Smooth muscle cell (in vitro differentiated cells): Measurements from ENCODE around the gene BRK1. TPM values are rescaled to one million over a fixed set of nuclear protein-coding genes. Genes with fewer than 3 reads are reported as not detected.
A peak's percentile ranks its signal among the peaks of the same experiment; 100 is the strongest.
"Not testable (repeated sequence)": the region's sequence is repeated elsewhere in the genome, so short reads cannot be mapped to it uniquely, and the experiment has no call there.

Experiments
- DNase-seq: peaks from one replicate; lab custom pipeline; 2025; ENCODE audit not compliant: unreplicated experiment; lab: John Stamatoyannopoulos, UW
- H2AFZ ChIP-seq: fragments of 200-600 bp; sonication (generic); 2 replicates; pipeline ENCODE4 v1.6.0; 2016; ENCODE audit warnings: antibody characterized with exemption, low read depth, mild to moderate bottlenecking
- H3F3A ChIP-seq: fragments of 200-600 bp; sonication (generic); 2 replicates; pipeline ENCODE4 v1.6.0; 2017; ENCODE audit warnings: antibody characterized with exemption, low read depth
- H3K27ac ChIP-seq: fragments of 200-600 bp; sonication (generic); 2 replicates; pipeline ENCODE4 v1.5.1; 2016; ENCODE audit warnings: low read depth, mild to moderate bottlenecking
- H3K27me3 ChIP-seq: fragments of 200-600 bp; sonication (generic); 2 replicates; pipeline ENCODE4 v1.6.1; 2016; ENCODE audit warnings: low read depth, mild to moderate bottlenecking
- H3K36me3 ChIP-seq: fragments of 200-600 bp; sonication (generic); 2 replicates; pipeline ENCODE4 v1.5.1; 2016; ENCODE audit warnings: low read depth
- H3K4me1 ChIP-seq: fragments of 200-600 bp; sonication (generic); 2 replicates; pipeline ENCODE4 v1.5.1; 2016; ENCODE audit warnings: low read depth
- H3K4me2 ChIP-seq: fragments of 200-600 bp; sonication (generic); 2 replicates; pipeline ENCODE4 v1.6.0; 2016; ENCODE audit warnings: mild to moderate bottlenecking
- H3K4me3 ChIP-seq: fragments of 200-600 bp; sonication (generic); 2 replicates; pipeline ENCODE4 v1.5.1; 2016; ENCODE audit warnings: mild to moderate bottlenecking
- H3K79me2 ChIP-seq: fragments of 200-600 bp; sonication (generic); 2 replicates; pipeline ENCODE4 v1.6.0; 2016; ENCODE audit warnings: low read depth, mild to moderate bottlenecking
- H3K9ac ChIP-seq: fragments of 200-600 bp; sonication (generic); 2 replicates; pipeline ENCODE4 v1.6.0; 2016; ENCODE audit warnings: low read depth
- H3K9me3 ChIP-seq: fragments of 200-600 bp; sonication (generic); replicated peaks from 2 replicates; pipeline ENCODE4 v1.5.1; 2016; ENCODE audit warnings: low read depth
- H4K20me1 ChIP-seq: fragments of 200-600 bp; sonication (generic); 2 replicates; pipeline ENCODE4 v1.6.0; 2016; ENCODE audit warnings: low read depth
- CTCF ChIP-seq: fragments of 200-600 bp; sonication (generic); IDR thresholded peaks from 2 replicates; pipeline ENCODE4 v1.5.1; 2017; ENCODE audit warnings: borderline replicate concordance, mild to moderate bottlenecking, antibody characterized with exemption; ENCODE audit not compliant: insufficient read depth, poor library complexity, severe bottlenecking
- WGBS: methylation state at CpG from one replicate; pipeline ENCODE4 v1.1.7; 2016; ENCODE audit warnings: low lambda C conversion rate; 5-methylcytosine and 5-hydroxymethylcytosine counted together
- polyA plus RNA-seq: library from polyadenylated mRNA; unstranded; fragments of >200 nt; fragmentation: Nextera tagmentation; extraction: Ambion mirVana; gene quantifications from 2 replicates; pipeline ENCODE4 v1.2.1, GENCODE V29; 2016
- total RNA-seq: library from RNA; depleted of rRNA; stranded (reverse); fragments of >200 nt; gene quantifications from 2 replicates; pipeline ENCODE4 v1.2.3, GENCODE V29; 2014

Gene BRK1
- total and polyA plus RNA-seq, 2 experiments from 2014 or later: 117 to 228 TPM

DNA sequence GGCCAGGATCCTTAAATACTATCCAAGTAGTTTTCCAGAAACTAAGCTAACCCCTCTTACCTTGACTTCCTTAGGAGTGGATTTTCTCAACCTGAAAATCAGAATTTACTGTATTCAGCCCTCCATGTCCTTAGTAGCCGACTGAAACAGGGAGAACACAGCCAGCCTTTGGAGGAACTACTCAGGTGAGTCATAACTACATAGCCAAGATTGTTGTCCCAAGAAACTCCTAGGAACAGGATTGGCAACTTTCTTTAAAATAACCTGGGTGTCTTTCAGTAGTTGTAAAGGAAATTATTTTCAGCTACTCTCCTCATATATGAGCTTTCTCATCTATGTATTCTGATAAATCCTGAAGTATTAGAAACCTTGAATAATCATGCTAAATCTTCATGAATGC, 29.7 kb upstream of the BRK1 start:
- DNase-seq: no peak
- Histone ChIP-seq H3K79me2 (no peaks in the 10 kb centered on the region), H3K9ac (peak overlapping the region; percentile 51), H3K36me3 (no peaks in the 10 kb centered on the region), H3K4me2 (peak overlapping the region; percentile 17), H3K9me3 (no peaks in the 10 kb centered on the region), H4K20me1 (no peaks in the 10 kb centered on the region), H3F3A (no peaks in the 10 kb centered on the region), H3K4me3 (no peak overlapping the region), H3K4me1 (no peaks in the 10 kb centered on the region), H3K27me3 (no peaks in the 10 kb centered on the region), H3K27ac (peak overlapping the region; percentile 80), H2AFZ (no peak overlapping the region)
- WGBS: 77% methylated on average over 1 of the region's 1 CpG
- no peak for TF ChIP-seq CTCF

GRCh38 chr3:10088256-10088655, 27.2 kb upstream of the BRK1 start:
- no peaks in the 10 kb centered on the region for H3K79me2 ChIP-seq
- H3K9me3 ChIP-seq: no peaks in the 10 kb centered on the region
- no peak overlapping the region for H3K4me3 ChIP-seq
- no peak for DNase-seq
- peak overlapping the region; percentile 18 for H3K27ac ChIP-seq
- no peak overlapping the region for H3K4me2 ChIP-seq
- no peak overlapping the region for H3K9ac ChIP-seq
- H3K27me3 ChIP-seq: no peaks in the 10 kb centered on the region
- H2AFZ ChIP-seq: no peak overlapping the region
- no peak for TF ChIP-seq CTCF
- H3K36me3 ChIP-seq: no peaks in the 10 kb centered on the region
- 83% methylated on average over 4 of the region's 4 CpGs for WGBS
- no peaks in the 10 kb centered on the region for H4K20me1 ChIP-seq
- no peaks in the 10 kb centered on the region for H3K4me1 ChIP-seq
- no peaks in the 10 kb centered on the region for H3F3A ChIP-seq

- DNase-seq: no peak
- Histone ChIP-seq H3K79me2 (no peaks in the 10 kb centered on the region), H3F3A (no peaks in the 10 kb centered on the region), H3K27ac (no peak overlapping the region), H3K9ac (no peak overlapping the region), H3K36me3 (no peaks in the 10 kb centered on the region), H4K20me1 (no peaks in the 10 kb centered on the region), H3K4me3 (no peak overlapping the region), H2AFZ (no peak overlapping the region), H3K4me2 (no peak overlapping the region), H3K27me3 (no peaks in the 10 kb centered on the region), H3K9me3 (no peaks in the 10 kb centered on the region), H3K4me1 (no peaks in the 10 kb centered on the region)
- 96% methylated on average over 6 of the region's 6 CpGs for WGBS
- no peak for TF ChIP-seq CTCF
Observed at GRCh38 chr3:10090179-10090578, 25.3 kb upstream of the BRK1 start.

GRCh38 chr3:10090774-10091173, 24.7 kb upstream of the BRK1 start:
- H2AFZ ChIP-seq, H3K27me3 ChIP-seq, H3K79me2 ChIP-seq, H3K9me3 ChIP-seq, H3K27ac ChIP-seq, H3K36me3 ChIP-seq, H4K20me1 ChIP-seq, DNase-seq, H3K4me2 ChIP-seq, H3K4me1 ChIP-seq, H3F3A ChIP-seq, H3K4me3 ChIP-seq, H3K9ac ChIP-seq: not testable (repeated sequence)
- WGBS: 100% methylated on average over 1 of the region's 1 CpG

GRCh38 chr3:10091387-10091786, 24.1 kb upstream of the BRK1 start:
- H4K20me1 ChIP-seq, H3K9ac ChIP-seq, H3K27me3 ChIP-seq, H3K27ac ChIP-seq, H3K79me2 ChIP-seq, H3K4me1 ChIP-seq, H3F3A ChIP-seq, H3K4me2 ChIP-seq, H3K4me3 ChIP-seq, H2AFZ ChIP-seq, H3K36me3 ChIP-seq, H3K9me3 ChIP-seq, DNase-seq: not testable (repeated sequence)
- 100% methylated on average over 2 of the region's 2 CpGs for WGBS
